Stimulated activated CD4-positive, alpha-beta T cell treated with anti-CD3 and anti-CD28 coated beads, TNF-alpha, amount 100 ng/mL, for 48 hours (primary cell): ENCODE measurements around the gene CYP2W1.
A peak's percentile ranks its signal among the peaks of the same experiment; 100 is the strongest.

ENCODE experiments used
- DNase-seq, 3 donors: peaks; one replicate each; pipeline ENCODE4 v3.0.0-alpha.2; 2020; ENCODE audit warnings: low read depth in 3 of 3

The CYP2W1 gene

DNA sequence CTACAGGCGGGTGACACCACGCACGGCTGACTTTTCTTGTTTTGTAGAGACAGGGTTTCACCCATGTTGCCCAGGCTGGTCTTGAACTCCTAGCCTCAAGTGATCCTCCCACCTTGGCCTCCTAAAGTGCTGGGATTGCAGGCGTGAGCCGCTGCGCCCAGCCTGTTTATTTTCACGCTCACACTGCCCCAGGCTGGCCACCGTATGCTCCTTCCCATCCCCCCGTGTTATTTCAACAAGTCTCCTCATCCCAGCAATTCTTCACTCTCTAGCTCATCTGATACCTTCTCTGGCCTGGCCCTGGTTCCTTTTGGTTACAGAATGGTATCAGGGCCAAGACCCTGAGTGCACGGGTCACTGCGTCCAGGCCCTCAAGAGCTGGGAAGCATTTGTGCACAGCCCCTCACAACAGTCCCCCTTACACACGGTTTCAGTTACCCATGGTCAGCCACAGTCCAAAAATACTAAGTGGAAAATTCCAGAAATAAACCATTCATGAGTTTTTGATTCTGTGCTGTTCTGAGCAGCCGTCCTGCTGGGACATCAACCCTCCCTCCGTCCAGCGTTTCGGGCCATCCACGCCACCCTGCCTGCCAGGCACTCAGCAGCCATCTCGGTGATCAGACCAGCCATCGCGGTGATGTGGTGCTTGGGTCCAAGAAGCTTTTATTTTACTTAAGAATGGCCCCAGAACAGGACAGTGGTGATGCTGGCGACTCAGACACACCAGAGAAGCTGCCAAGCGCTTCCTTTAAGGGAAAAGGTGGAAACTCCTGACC, 16.5 kb upstream of the CYP2W1 start:
- DNase-seq: no peak

DNA sequence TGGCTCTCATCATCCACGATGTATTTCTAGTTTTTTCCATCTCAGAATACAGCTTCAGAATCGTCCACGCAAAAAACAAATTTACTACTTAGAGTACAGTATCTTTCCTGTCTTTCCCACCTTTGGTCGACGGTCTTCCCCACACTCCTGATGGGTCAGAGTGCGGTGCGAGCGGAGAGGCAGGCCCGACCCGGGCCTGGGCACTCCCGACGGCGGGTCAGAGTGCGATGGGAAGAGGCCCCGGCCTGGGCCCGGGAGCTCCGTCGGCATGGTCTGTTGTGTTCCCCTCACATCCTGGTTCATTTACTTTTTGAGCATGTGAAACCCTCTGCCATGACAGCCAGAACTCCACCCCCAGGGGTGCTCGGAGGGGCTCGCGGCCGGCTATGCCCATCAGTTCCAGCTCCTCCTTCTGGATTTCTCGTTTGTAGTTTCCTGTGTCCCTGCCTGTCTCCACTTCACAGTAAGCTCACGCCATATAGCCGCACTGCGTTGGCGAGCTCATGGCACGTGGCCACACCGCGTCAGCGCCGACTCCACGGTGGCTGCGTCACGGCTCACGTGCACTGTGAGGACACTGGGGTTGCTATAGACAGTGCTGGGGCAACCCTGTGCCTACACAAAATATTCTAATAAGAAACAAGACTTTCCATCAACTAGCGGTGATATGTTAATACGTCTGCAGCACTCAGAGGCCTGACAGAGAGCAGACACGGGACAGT, 15.5 kb upstream of the CYP2W1 start:
- DNase-seq: no peak

DNA sequence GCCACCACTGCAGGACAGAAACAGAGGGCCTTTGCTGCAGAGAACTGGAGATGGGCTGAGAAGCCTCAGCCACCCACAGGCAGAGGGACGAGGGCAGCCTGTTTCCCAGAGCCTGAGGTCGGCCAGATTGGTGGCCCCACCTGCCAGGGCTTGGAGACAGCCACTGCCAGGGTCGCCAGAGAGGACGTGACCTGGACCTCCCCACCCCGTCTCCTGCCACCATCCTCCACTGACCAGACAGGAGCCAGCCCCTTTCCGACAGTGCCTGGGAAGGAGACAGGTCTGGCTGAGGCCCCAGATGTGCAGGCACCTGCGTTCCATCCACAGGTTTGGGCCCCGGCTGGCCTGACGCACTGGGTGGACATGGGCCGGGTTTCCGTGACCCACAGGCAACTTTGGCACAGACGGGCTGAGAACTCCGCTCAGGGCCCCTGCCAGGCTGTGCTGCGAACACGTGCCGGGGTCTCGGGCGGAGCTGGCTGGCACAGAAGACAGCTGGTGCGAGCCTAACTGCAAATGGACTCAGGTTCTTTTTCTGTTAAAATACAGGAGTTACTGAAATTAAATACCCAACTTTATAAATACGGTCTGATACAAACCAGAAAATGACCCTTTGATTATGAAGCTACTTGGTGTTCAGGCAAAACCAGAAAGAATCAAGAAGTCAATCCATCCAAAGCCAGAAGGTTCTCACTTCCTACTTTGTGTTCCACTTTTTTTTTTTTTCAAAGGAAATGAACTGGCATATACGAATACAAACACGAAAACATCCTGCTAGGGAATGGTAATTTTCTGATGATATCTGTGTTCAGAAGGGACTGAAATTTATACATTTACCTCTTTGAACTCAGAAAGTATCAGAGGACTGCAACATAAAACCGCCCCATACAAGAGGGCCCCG, 14.5 kb upstream of the CYP2W1 start:
- DNase-seq: no peak

DNA sequence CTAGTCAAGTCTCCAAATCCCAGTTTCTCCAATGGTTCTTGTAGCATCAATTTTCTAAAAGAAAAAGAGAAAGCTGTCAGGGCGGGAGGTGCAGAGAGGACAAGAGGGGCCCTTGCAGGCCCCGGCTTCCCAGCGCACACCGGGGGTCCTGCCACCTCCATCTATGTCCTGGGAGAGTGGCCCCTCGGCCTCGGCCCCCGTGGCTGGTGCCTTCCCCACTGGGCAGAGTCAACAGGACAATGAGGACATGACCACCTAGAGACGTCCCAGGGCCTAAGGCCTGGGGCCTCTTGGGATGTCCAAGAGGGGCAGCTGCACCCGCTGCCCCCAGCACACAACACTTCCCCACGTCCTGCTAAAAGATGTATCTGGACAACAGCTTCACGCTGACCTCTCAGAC, 13.6 kb upstream of the CYP2W1 start:
- no peak for DNase-seq

DNA sequence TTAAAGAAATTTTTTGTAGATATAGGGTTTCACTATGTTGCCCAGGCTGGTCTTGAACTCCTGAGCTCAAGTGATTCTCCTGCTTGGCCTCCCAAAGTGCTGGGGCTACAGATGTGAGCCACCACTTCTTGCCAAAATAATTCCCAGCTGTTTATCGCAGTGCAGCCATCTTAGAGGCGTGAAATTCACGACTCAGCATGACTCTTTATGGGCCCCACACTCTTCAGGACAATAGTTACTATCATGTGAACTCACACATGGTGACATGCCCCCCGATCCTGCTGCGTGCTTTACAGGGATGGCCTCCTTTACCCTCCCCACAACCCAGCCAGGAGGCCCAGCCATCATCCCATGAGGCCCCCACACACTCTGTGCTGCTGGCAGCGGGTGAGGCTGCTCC, 12.2 kb upstream of the CYP2W1 start:
- DNase-seq: no peak

DNA sequence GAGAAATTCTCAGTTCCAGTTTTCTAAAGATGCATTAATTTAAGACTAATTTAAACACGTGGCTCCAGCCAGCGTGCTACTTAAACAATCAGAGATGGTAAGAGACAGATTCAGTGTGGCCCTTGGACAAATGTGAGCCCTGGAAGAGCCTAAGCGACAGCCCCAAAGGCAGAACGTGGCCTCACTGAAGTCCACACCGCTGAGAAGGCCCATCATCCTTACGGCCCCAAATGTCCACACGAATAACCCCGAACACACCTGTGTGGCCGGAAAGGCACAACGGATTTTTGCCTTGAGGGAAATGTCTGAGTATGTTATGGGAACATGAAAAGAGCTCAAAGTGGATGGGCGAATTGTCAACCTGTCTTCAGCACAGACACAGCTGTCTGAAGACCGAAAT, 10.9 kb upstream of the CYP2W1 start:
- DNase-seq: no peak

DNA sequence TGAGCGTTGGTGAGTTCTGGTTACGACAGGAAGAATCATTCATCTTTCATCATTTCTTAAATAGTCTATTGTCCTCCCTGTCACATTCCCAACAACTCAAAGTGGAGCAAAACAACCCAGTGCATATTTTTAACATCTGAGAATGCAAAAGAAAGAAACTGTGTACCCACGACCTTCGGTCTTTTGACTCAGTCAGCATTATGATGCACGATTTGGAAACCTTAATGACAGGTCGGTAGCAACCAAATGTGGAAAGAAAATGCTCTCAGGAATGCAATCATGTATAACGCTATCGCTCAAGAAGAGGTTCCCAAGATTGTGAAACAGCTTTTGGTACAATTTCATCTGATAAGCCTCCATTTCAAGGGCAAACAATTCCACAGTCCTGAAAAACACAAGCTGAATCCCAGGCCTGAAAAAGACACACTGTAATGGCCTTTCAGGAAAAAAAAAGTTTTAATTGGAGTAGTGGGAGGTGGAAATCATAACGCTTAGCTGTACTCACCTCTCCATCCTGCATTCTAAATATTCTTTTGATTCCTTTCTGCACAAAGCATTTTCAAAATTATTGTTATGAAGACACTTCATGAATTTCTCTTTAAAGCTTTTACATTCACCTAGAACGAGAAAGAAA, 10.2 kb upstream of the CYP2W1 start:
- DNase-seq: no peak

DNA sequence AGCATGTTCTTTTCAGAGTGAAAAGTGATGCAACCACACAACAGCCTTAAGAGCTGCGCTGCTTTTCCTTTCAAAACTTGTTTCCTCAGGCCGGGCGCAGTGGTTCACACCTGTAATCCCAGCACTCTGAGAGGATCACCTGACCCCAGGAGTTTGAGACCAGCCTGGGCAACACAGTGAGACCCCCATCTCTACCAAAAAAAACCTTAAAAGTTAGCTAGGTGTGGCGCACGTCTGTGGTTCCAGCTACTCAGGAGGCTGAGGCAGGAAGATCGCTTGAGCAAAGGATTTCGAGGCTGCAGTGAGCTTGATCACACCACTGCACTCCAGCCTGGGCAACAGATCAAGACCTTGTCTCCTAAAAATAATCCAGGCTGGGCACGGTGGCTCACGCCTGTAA, 9.7 kb upstream of the CYP2W1 start:
- DNase-seq: no peak

DNA sequence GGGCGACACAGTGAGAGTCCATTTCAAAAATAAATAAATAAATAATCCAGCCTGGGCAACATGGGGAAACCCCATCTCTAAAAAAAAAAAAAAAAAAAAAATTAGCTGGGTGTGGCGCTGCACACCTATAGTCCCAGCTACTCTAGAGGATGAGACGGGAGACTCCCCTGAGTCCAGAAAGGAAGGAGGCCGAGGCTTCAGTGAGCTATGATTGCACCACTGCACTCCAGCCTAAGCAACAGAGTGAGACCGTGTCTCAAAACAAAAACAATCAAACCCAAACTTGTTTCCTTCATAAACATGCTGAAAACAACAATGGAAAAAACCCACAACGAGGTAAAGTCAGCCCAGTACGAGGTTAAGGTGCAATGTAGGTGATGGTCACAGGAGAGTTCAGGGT, 8.8 kb upstream of the CYP2W1 start:
- DNase-seq: no peak

DNA sequence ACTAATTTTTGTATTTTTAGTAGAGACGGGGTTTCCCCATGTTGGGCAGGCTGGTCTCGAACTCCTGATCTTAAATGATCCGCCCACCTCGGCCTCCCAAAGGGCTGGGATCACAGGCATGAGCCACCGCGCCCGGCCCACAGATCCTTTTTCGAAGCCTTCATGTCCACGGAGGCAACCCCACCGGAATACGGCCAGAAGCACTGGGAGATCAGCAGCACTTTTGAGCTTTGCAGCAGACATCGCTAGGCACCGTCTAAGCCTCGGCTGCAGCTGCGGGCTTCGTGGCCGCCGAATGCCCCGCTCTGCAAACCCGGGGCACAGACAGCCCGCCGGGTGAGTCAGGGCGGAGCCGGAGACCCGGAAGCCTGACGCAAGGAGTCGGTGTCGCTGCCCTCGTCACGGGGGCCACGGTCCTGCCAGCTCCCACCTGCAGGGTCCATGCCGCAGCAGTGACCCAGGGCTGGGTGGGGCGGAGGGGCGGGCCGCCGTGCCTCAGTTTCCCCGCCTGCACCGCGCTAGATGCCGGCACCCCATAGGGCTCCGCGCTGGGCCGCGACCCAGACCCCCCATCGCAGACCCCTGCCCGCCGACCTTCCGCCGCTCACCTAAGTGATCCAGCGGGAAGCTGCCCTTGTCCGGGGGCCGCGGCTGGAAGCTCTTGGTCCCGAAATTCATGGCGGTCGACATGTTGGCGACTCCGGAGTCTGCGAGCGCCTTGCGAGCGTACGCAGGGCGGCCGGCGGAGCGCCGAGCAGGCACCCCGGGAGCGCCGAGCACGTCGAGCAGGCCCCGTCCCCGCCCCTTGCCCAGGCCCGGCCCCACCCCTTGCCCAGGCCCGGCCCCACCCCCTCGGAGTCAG, 7.9 kb upstream of the CYP2W1 start, which contains the start of gene COX19:
Gene COX19 (minus strand): TSS at position 730 of the 862 bp plus-strand sequence. CDS start 40 bp downstream, at position 690.
- DNase-seq: peak; percentile 82 to 89 (median 85)

DNA sequence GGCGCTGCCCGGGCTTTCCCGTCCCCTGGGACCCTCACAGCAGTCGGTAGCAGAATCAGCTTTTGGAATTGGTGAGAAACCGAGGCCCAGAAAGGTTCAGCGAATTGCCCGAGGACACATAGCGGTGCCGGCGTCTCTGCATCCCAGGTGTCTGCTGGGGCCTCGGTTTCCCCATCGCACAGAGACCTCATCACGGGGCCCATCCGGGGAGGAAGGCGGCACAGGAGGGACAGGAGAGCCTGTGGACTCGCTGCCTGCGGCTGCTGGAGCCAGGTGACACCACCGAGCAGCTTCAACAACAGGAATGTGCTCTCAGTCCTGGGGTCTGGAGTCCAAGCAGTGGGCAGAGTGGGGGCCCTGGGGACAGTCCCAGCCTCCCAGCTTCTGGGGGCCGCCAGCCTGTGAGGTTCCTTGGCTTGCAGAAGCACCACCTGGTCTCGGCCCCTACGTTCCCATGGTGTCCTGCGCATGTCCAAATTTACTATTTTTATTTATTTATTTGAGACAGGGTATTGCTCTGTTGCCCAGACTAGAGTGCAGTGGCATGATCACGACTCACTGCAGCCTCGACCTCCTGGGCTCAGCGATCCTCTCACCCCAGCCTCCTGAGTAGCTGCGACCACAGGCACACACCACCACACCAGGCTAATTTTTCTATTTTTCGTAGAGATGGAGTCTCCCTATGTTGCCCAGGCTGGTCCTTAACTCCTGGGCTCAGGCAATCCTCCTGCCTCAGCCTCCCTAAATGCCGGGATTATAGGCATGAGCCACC, 7.1 kb upstream of the CYP2W1 start:
- DNase-seq: no peak

DNA sequence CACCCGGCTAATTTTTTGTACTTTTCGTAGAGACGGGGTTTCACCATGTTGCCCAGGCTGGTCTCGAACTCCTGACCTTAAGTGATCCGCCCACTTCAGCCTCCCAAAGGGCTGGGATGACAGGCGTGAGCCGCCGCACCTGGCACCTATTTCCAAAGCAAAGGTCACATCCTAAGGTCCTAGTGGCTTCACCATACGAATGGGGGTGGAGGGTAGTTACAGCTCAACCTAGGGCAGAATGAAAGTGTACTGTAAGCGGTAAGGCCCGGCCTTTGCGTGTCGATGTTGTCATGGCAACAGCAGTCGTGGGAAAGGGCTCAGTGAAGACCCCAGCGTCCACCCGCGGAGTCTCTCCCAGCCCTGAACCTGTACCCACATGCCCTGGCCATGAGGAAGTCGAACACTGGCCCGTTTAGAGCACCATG, 6.1 kb upstream of the CYP2W1 start:
- no peak for DNase-seq

DNA sequence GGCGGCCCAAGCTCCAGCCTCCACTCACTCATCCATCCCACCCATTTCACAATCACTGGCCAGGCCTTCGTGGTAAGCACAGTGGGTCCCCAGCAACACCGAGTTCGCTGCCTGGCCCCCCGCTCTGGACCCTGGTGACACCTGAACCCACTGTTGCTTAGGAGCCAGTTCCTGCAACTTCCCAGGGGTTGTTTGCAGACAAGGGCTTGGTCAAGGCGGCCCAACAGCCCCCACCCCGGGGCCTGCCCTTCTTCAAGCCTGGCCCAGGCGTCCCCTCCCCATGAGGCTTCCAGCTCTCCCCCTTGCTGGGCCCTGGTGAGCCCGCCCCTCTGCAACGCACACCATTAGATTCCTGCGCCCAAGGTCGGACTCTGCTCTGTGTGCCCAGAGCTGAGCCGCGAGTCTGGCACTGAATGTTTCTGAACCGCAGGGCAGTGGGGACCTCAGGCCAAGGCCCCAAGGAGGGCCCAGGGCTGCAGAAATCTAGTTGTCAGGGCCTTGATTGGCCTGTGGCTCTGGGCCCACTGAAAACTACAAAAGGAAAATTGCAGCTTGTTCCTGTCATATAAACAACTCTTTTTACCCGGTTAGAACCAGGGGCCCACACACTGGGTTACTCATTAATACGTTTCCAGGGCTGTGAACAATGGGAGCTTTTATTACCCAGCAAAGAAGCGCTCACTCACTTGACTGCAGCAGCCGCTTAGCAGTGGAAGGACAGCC, 5.5 kb upstream of the CYP2W1 start:
- DNase-seq: no peak

DNA sequence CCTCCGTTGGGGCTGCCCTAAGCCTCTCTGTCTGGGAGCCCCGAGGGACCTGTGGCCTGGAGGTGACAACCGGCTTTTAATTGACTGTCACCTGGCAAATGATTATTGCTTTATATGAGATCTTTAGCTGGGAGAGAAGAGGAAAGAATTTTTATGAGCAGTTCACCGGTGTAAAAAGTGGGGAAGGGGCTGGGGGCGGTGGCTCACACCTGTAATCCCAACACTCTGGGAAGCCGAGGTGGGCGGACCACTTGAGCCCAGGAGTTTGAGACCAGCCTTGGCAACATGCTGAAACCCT, 5.0 kb upstream of the CYP2W1 start:
- no peak for DNase-seq

DNA sequence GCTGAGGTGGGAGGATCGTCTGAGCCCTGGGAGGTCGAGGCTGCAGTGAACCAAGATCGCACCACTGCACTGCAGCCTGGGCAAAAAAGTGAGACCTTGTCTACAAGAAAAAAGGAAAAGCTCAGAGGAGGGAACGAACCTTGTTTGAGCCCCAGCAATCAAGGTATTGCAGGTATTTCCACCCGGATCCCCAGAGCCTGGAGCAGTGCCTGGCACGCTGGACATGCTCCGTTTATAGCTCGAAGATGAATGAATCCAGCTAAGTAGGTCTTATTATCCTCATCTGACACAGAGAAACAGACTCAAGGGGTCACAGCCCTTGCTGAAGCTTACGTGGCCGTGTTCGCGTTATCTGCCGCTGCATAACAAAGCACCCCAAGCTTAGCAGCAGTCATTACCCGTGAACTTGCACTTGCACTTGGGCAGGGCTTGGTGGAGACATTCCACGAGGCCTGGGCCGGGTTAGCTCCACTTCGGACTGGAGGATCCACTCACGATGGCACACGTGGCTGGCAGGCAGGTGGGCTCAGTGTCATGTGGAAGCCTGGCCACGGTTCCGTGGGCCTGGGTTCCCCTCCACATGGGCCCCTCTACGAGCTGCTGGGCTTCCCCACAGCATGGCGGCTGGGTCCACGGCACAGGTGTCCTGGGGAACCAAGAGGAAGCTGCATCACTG, 4.4 kb upstream of the CYP2W1 start:
- no peak for DNase-seq

DNA sequence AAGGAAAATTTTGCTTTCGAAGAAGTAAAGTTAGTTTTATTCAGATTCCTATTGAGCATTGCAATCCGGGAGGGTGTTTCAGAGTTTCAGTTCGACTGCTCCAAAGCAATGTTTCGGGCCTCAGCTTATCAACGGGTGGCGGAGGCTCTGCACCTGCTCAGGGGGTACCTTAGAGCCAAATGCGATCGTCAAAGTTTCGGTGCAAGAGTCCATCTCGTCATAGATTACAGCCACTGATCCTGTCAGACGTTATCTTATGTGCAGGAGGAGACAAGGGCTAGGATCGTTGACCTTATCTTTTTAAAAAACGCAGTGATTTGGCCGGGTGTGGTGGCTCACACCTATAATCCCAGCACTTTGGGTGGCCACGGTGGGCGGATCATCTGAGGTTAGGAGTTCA, 3.8 kb upstream of the CYP2W1 start:
- DNase-seq: no peak

DNA sequence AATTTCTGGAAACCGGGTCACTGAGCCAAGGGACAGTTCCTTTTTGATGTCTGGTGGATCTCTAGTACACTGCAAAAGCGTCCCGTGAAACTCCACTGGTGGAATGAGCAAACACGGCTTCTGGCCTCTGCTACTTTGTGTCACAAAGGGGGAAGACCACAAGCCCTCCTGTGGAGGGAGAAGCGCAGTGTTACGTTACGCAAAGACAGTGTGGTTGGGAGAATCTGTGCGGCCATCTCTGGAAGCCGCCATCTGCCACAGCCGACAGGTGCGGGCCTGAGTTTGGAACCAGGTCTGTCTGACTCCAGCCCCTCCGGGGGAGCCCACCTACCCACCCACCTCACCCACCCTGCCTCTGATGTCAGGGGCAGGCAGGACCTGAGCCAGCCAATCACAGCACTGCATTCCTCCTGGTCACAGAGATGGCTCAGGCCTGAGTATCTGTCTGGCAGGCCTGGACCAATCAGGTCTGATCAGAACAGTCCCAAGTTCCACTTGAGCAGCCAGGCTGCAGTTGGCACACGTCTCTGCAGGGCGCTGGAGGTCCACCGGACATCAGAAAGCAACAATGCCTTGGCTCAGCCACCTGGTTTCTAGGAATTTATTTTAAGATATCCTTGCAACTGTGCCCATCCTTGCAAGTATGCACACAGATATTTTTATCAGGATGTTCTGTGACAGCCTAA, 3.0 kb upstream of the CYP2W1 start:
- no peak for DNase-seq

DNA sequence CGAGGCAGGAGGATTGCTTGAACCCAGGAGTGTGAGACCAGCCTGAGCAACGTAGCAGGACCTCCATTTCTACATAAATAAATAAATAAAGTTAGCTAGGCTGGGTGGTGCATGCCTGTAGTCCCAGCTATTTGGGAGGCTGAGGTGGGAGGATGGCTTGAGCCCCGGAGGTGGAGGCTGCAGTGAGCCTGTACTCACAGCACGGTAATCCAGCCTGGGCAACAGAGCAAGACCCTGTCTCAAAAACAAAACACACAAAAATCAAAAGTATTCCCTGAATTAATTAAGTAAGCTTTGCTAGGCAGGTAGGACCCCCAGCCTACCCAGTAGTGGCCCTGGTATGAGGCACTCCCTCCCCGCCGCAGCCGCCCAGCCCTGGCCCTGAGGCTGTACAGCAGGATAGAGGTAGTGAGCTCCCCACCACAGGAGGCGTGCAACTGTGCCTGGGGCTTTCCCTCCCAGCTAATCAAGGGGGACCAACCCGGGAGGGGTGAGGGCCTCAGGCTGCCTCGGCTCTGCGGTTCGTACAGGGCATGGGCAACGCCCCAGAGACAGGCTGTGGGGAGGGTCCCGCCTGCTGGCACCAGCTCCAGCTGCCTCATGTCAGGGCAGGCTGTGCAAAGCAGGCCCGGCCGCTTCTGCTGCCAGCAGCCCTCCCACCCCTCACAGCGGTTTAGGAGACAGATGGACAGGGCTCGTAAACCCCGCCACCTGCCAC, 1.0 kb upstream of the CYP2W1 start:
- no peak for DNase-seq
